Stomach (tissue), 4 donors: ENCODE measurements around the gene FGFRL1.

Experiments used
- POLR2A ChIP-seq, 4 donors: fragments of 450-650 bp; IDR thresholded peaks; one replicate each; pipeline ENCODE4 v1.6.1; 2016; ENCODE audit warnings: antibody characterized with exemption in 4 of 4, control low read depth in 2 of 4, mild to moderate bottlenecking in 1 of 4, moderate library complexity in 1 of 4
- POLR2AphosphoS5 ChIP-seq, 3 donors: sonication (generic); formaldehyde crosslinking; IDR thresholded peaks; one replicate each; pipeline ENCODE4 v1.6.1; 2016; ENCODE audit warnings: antibody characterized with exemption in 3 of 3
- TF ChIP-seq, protein P1 (sequence below), 7 experiments: fragments of 450-650 bp in 4 of 7; fragments of 200-600 bp in 3 of 7; sonication (generic) in 3 of 7; IDR thresholded peaks; one replicate each; pipeline ENCODE4 v1.5.1; 2016 to 2019; ENCODE audit warnings: antibody characterized with exemption in 7 of 7, control low read depth in 2 of 7, mild to moderate bottlenecking in 1 of 7

DNA sequence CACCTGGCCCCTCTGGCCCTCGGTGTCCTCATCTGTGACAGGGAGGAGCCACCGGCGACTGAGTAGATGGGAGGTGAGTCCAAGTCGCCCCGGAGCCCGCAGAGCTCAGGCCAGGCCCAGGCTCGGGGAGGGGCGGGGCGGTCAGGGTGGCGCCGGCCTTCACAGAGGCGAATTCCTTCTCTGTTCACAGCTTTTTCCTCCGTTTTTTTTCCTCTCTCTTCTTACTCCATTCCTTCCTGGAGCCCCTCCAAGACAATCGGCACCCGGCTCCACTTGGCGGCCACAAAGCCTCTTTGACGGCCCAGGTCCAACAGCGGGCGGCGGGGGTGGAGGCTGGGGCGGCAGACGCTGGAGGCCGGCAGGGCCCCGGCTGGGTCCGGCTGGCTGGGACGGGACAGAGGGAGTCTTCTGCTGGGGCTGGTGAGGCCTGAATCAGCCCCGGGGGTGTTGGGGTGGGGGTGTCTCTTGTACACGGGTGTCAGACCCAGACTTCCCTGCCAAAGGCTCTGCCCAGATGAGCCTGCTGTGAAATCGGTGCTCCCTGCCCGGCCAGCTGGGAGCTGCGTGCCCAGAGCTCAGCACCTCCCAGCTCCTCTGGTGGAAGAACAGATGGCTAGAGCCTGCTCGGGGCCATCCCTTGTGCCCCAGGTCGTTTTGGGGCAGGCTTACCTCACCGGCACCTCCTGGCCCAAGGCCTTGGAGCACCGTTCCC is 22.6 kb downstream of the FGFRL1 start:
- TF ChIP-seq, protein P1, sequence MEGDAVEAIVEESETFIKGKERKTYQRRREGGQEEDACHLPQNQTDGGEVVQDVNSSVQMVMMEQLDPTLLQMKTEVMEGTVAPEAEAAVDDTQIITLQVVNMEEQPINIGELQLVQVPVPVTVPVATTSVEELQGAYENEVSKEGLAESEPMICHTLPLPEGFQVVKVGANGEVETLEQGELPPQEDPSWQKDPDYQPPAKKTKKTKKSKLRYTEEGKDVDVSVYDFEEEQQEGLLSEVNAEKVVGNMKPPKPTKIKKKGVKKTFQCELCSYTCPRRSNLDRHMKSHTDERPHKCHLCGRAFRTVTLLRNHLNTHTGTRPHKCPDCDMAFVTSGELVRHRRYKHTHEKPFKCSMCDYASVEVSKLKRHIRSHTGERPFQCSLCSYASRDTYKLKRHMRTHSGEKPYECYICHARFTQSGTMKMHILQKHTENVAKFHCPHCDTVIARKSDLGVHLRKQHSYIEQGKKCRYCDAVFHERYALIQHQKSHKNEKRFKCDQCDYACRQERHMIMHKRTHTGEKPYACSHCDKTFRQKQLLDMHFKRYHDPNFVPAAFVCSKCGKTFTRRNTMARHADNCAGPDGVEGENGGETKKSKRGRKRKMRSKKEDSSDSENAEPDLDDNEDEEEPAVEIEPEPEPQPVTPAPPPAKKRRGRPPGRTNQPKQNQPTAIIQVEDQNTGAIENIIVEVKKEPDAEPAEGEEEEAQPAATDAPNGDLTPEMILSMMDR (IDR thresholded peaks at IDR 0.05) = no peak
- TF ChIP-seq POLR2A (IDR thresholded peaks at IDR 0.05) (no peak), POLR2AphosphoS5 (IDR thresholded peaks at IDR 0.05) (no peak)
